GM19397 (cell line): ENCODE results near the gene ETV7.

Source experiments
- ATAC-seq: cut with Tn5 transposase; IDR thresholded peaks from one replicate; pipeline ENCODE4 v1.9.1; 2021; ENCODE audit warnings: mild to moderate bottlenecking, moderate library complexity; ENCODE audit not compliant: unreplicated experiment

ETV7 gene

DNA sequence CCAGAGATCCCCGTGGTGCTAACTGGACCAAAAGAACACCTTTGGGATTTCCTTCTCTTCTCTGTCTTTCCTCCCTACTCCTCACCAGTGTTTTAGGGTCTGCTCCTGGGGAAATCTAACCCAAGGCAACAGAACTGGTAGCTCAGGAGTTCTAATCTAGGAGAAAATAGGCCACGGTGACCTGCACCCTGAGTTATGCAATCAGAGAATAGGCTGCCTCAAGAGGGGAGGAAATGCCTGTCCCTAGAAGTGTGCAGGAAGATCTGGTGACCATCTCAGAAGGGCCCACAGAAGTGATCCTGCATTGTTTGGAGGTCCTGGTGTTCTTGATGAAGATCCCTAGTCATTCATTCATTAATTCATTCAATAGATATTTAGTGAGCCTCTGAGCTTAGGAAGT, 3.4 kb downstream of the ETV7 start:
- no peak for ATAC-seq

DNA sequence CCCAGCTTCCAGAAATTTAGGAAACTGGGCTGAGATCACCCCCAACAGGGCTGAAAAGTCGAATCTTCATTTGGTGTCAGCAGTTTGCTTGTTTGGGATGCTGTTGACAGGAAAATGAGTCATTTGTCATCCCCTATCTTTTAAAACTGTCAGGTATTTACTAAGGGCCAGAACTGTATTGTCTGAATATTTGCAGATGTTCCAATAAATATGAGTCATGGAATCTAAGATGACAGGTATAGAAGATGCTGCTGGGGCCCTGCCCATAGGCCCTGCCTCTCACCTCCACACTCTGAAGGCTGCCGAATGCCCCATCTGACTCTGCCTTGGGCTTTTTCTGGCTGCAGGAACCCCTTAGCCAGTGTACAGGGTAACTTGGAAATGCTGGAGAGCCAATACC, 3.9 kb downstream of the ETV7 start:
- no peak for ATAC-seq

DNA sequence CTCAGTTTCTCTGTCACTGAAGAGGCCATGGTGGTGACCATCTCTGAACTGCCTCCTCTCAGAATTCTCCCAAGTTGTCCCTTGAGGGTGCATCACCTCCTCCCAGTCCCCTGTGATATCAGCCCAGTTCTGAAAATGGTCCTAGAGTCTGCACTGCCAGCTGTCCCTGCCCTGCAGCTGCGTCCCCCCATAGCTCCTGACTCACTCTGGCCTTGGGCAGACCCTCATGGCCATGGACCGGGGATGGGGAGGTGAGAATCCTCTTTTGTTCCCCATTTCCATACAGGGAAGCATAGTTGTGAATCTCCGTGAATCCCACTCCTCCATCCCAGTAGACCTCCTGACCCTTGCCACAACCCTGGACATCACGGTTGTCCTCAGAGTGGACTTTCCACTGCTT, 4.5 kb downstream of the ETV7 start:
- no peak for ATAC-seq

DNA sequence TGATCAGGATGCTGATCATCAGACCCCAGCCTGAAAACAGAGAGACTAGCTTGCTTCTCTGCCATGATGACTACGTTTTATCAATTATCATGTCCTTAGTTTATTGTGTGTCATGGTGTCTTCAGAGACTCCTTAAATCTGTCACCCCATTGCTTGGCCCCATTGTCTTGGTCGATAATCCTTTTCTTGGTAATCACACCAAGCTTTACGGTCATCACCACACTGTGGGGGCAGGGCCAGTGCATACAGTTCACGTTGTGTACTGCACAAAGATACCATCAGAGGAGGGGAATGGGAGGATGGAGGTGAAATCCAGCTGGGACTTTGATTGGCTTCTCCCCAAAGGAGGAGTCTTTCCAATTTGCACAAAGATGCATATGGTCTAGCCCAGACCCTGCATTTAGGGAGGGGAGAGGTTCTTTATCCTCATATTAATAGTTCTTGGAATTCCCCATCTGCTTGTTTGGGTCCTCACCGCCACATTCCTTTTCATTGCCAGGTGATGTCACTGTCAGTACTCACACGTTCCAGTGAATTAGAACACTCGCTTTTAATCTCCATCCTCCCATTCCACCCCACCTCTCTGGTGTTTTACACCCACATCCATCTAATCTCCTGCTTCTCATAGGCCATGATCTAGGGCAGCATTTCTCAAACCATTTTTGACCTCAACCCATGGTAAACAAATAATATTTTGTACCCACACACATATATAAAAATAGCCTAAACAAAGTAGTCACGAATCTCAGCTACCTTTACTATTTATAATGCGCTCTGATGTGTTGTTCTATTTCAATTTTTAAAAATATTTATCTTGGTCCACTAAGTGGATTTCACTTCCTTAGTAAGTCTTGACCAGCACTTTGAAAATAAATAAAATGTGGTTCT, 5.7 kb downstream of the ETV7 start:
- ATAC-seq, result no peak

DNA sequence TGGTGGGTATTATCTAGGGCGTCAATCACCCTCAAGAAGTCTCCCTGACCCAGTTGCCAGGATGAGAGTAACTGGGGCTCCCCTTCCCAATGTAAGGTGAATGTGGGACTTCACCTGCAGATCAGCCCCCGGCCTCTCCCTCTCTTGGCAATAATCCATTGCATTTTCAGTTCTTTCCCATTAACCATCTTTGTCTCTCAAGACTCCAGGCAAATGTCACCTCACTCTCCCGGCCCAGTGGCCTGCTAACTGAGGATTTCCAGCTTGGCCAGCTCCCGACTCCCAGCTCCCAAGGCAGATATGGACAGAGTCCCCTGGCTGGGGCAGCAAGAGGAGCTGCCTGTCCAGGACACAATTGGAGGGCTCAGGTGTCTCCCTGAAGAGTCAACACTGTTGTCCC, 7.3 kb downstream of the ETV7 start:
- no peak for ATAC-seq

DNA sequence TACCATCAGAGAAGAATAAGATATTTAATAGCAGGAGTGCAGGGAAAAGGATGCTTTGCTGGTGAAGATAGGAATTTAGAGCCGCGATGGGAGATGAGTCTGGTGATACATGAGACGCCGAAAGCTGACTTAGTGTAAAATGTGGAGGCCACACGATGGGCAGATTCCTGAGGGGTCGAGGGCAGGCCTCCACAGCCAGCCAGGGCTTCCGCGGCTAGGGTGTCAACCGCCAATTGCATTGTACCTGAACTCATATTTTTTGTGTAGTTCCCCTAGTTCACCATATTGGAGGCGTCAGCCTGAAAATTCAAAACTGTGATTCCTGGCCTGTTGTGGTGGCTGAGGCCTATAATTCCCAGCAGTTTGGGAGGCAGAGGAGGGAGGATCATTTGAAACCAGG, 8.5 kb downstream of the ETV7 start:
- no peak for ATAC-seq

DNA sequence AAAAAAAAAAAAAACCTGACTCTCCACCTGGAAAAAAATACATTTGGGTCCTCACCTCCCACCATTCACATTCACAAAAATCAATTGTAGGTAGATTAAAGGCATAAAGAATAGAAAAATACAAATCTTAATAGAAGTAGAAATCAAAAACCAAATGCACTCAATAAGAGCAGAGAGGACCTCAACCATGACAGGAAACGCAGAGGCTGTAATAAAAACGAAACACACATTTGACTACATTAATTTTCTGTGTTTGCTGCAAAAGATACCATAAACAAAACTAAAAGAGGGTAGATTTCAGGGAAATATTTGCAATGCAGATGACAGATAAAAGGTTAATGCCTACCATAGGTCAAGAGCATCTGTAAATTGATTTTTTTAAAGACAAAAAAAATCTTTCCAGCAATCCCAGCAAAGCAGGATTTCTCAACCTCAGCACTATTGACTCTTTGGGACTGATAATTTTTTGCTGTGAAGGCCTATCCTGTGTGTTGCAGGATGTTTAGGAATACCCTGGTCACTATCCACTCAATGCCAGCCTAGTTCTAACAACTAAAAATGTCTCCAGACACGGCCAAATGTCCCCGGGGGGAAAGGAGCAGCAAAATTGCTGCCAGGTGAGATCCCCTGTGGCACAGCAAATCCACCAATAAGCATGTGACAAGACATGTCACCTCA, 9.1 kb downstream of the ETV7 start:
- ATAC-seq, result no peak

DNA sequence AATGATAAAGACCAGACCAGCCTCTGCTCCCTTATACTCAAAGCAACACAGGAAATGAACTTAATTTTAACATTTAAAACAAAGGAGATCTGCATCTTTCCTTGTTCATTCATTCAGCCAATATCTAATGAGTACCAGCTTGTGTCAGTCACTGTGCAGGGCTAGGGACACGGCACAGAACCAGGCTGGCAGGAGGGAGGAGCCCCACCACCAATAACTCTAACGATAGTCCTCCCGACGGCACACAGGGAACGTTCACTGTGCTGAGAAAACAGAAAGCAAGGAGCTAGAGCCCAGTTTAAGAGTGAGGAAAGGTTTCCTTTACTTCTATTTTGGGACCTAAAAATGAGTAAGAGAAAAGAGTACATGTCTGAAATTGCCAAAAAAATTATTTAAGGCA, 9.9 kb downstream of the ETV7 start:
- ATAC-seq, result no peak

DNA sequence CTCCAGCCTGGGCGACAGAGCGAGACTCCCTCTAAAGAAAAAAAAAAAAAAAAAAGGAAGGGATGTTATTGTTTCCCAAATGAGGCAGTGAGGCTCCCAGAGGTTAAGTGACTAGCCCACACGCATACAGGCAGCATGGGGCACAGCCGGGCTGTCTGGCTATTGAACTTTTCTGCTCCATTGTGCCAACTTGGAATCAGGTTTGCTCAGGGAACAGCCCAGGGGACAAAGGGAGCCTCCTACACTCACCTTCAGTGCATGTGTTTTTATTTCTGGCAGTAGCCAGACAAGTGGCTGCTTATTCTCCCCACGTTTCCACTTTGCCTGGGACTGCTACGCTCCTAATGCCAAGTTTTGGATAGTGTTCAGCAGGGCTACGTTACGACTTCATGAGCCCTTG, 10.7 kb downstream of the ETV7 start:
- ATAC-seq, result no peak

DNA sequence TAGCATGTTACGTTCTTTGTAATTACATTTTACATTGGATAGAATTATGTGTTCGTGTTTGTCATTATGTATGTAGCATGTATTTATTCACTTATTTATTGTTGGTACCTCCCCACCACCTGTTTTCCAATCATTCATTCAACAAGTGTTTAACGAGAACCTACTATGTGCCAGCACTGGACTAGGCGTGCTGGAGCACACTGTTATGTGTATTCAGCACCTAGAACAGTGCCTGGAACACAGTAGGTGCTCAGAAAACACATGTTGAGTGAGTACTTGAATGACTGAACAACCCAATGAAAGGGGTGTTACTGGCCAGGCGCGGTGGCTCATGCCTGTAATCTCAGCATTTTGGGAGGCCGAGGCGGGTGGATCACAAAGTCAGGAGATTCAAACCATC, 11.3 kb downstream of the ETV7 start:
- ATAC-seq, result no peak

DNA sequence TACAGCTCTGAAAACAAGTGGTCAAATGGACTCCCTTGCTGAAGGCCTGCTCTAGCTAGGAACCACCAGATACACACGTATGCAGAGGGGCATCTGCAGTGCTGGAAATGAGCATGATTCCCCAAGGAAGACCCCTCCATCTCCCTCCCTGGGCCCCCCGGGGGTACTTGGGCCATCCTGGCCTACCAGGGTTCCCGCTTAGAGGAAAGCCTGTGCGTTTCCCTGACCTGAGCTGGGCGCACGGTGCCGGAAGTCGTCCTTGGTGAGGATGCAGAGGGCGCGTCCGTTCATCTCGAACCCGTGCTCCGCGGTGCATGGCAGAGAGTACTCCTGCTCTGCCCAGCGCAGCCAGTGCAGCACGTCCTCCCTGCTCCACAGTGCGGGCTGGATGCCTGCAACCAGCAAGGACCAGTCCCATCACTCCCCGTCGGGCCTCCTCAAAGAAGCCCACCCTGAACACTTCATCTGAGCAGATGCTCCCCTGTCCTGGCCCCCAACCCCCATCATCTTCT, 11.8 kb downstream of the ETV7 start:
- ATAC-seq, result no peak

DNA sequence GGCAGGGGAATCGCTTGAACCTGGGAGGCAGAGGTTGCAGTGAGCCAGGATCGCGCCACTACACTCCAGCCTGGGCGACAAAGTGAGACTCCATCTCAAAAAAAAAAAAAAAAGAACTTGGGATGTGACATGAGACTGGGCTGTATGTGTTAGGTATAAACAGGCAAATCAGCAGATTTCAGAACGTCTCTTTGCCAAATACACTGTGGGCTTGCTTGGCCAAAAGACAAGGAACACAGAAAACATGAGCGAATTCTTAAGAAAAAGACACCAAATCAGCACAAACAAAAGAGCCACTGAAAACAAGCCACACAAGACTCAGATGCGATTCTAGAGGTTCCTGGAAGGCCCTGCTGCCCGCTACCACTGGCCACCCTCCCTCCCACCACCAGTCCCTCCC, 12.5 kb downstream of the ETV7 start:
- ATAC-seq, result no peak

DNA sequence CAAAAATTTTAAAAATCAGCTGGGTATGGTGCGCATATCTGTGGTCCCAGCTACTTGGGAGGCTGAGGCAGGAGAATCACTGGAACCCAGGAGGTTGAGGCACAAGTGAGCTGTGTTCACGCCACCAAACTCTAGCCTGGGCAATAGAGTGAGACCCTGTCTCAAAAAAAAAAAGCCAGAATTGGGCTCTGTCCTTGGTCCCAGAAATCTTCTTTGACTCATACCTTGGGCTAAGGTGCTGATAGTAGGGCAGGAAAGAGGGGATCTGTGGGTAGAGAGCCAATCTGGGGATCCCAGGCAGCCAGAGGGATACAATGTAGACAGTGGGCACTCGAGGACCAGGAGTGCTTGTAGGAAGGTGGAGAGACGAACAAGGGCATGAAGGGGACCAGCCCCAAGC, 13.3 kb downstream of the ETV7 start:
- ATAC-seq, result no peak

DNA sequence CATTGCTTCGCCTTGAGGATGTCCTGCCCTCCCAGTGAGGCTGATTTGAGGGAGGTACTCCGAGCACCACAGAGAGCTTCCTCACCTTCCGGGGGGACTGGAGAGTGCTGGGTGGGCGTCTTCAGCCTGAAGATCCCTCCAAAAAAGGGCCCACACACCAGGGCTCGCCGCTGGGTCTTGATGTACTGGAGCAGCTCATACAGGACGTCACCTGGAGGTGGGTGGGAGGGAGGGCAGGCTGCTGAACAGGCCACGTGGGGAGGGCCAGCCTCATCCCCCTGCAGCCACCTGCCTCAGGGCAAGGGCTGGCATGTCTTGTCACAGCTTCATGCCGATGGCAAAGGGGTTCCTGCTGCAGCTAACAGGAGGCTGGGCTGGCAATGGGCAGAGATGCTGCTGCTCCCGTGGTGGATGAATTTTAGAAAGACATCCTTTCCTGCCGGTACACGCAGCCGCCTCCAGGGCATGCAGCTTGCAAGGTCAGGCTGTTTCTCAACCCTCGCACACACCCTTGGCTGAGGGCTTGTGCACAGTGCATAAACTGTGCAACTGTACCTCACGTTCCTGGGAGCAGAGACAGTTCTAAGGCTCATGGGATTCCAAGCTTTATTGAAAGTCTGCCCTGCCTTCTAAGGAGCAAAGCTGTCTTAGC, 14.0 kb downstream of the ETV7 start:
- ATAC-seq, result no peak

DNA sequence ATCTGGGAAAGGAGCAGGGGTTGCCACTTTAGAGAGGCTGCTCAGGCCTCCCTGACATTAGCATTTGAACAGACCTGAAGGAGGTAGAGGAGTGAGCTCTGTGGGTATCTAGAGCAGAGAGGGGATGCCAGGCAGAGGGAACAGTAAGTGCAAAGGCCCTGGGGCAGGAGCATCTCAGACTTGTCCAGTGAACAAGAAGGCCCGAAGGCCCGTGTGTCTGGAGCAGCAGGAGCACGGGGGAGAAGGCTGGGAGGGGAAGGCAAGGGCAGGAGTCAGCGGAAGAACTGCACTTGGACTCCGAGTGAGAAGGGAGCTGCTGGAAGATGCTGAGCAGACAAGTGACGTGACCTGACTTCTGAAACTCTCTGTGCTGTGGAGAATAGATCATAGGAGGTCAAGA, 15.4 kb downstream of the ETV7 start:
- no peak for ATAC-seq

DNA sequence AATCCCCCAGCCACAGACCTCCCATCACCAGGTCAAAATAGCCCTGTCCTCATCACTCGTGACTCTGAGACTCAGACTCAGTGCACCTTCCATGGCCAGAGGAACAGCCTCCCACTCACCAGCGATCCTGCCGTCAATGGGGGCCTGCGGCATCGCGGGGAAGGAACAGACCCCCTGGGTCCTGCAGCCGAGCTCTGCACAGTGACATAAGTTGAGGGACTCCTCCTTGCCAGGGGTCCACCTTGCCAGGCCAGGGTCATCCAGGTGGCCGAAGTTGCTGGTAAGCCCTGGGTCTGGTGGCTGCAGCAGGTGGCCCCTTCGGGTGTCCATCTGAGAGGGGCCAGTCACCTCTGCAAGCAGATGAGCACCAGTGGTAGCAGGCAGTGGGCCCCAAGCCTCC, 16.3 kb downstream of the ETV7 start:
- no peak for ATAC-seq

DNA sequence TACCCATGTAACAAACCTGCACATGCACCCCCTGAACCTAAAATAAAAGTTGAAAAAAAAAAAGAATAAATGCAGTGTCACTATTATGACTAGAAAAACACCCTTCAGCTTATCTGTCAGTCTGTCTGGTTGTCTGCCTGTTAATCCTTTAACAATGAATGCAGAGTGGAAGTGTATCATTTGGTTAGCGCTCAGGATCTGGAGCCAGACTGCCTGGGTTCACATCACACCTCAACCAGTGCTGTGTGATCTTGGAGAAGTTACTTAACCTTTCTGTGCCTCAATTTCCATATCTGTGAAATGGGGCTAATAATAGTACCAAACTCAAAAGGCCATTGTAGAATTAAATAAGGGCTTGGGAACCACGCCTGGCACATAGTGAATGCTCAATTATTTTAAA, 16.8 kb downstream of the ETV7 start:
- no peak for ATAC-seq

DNA sequence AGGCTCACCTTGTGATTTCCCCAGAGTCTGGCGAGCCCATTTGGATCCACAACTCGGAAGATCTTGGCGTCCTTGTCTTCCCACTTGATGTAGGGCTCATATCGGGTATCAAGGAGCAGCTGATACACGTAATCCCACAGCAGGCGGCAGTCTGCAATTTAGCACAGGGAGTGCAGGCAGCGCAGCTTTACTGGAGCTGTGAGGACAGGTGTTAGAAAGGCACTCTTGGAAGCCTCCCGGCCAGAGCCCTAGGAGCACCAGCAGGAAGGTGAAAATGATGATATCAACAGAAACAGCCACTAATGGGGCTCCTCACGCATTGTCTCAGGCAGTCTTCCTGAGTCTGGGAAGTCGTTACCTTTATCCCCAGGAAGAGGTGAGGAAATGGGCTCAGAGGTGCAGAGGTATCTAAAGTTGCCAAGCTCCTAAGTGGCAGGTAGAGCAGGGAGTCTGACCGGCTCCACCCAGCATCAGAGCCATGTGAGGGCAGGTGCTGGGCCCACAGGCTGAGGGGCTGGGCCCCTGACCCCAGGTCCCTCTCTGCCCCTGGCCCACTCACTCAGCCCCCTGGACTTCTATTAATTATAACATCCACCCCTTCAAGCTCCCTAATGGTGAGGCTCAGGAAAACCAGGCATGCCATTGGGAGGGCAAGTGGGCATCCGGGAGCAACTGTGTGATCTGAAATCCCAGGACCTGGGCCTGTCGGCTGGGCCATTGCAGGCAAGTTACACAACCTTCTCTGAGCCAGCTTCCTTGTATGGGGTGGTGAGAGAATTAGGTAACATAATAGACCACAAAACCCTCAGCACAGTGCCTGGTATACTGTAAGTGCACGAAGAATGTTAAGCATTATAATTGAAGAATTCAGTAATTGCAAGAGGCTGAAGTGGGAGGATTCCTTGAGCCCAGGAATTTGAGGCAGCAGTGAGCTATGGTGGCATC, 18.3 kb downstream of the ETV7 start:
- no peak for ATAC-seq

DNA sequence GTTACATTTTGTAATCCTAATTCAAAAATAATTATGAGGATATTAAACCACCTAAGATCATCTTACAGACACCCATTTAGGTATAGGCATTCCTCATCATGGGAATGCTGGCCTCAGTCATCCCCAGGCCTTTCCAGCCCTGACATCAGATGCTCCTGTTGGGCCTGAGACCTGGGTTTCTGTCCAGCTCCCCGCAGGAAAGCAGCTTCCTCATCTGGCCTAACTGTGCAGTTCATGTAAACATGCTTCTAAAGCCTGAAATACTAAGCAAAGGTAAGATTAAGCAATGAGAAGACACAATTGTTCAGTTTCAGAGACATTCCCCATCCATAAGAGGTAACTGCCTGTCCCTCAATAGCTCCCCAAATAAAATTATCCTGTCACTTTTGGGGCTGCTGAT, 19.0 kb downstream of the ETV7 start:
- ATAC-seq, result no peak

DNA sequence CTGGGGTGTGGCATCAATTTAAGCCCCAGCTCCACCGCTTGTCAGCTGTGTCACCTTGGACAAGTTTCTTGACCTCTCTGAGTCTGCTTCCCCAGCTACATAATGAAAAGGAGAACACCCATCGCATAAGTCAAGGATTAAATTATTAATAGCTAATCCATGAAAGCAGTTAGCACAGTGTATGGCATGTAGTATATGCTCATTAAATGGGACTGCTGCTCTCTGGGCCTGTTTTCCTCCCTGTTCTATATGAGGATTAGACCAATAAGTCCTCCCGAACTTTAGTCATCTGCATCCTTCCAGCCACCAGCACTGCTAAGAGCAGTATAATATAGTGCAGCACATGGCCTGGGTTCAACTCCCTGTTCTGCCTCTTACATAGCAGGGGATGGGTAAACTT, 19.7 kb downstream of the ETV7 start:
- ATAC-seq, result no peak
